Adrenal gland (tissue), 12 donors: ENCODE data around the gene APH1B. TPM values are rescaled to one million over a fixed set of nuclear protein-coding genes. Genes with fewer than 3 reads are reported as not detected.

ENCODE experiments used
- DNase-seq, 7 donors: peaks; one replicate each; pipeline ENCODE4 v3.0.0-alpha.2; 2019 to 2020
- H3K27ac ChIP-seq, 5 donors: fragments of 200-600 bp; sonication (generic) in 4 of 5; 1 replicate in 3 of 5; 2 replicates in 2 of 5; pipeline versions ENCODE4 v1.5.1 to v1.8.0; 2016 to 2020; ENCODE audit warnings: mild to moderate bottlenecking in 1 of 5
- H3K27me3 ChIP-seq: fragments of 200-600 bp; 2 replicates; pipeline ENCODE4 v1.8.0; 2021
- H3K36me3 ChIP-seq, 2 donors: fragments of 200-600 bp; replicated peaks in 1 of 2; 1 replicate in 1 of 2; 2 replicates in 1 of 2; pipeline versions ENCODE4 v1.5.1 to v1.8.0; 2018 to 2022
- H3K4me1 ChIP-seq, 2 donors: fragments of 200-600 bp; replicated peaks in 1 of 2; 1 replicate in 1 of 2; 2 replicates in 1 of 2; pipeline versions ENCODE4 v1.5.1 to v1.8.0; 2018 to 2021
- H3K4me3 ChIP-seq, 4 donors: fragments of 200-600 bp; sonication (generic) in 3 of 4; one replicate each; pipeline ENCODE4 v1.5.1; 2016 to 2018
- H3K9me3 ChIP-seq, 3 donors: fragments of 200-600 bp; sonication (generic) in 1 of 3; replicated peaks in 1 of 3; 1 replicate in 2 of 3; 2 replicates in 1 of 3; pipeline versions ENCODE4 v1.5.1 to v1.8.0; 2016 to 2021
- CTCF ChIP-seq, 6 experiments: fragments of 450-650 bp in 4 of 6; fragments of 200-600 bp in 2 of 6; sonication (generic) in 1 of 6; IDR thresholded peaks; 1 replicate in 5 of 6; 2 replicates in 1 of 6; pipeline versions ENCODE4 v1.5.1 to v1.8.0; 2016 to 2021; ENCODE audit warnings: antibody characterized with exemption in 6 of 6, mild to moderate bottlenecking in 2 of 6, moderate library complexity in 1 of 6
- POLR2A ChIP-seq, 2 donors: fragments of 450-650 bp; IDR thresholded peaks; one replicate each; pipeline ENCODE4 v1.6.1; 2017; ENCODE audit warnings: antibody characterized with exemption in 2 of 2, mild to moderate bottlenecking in 2 of 2, moderate library complexity in 1 of 2
- WGBS, 4 donors: extraction: QIAGEN DNeasy Blood & Tissue Kit in 2 of 4; methylation state at CpG; one replicate each; pipeline versions ENCODE4 v1.1.5 to v1.1.7; 2013 to 2017; 5-methylcytosine and 5-hydroxymethylcytosine counted together
- intact Hi-C, 2 donors: fragments of 100-400 bp; cut with DNase I; formaldehyde crosslinking; loops; one replicate each; pipeline versions ENCODE4 v1.14.1 to v1.15.0; 2022 to 2023
- polyA plus RNA-seq, 3 donors: library from polyadenylated mRNA; stranded (reverse); fragments of 200-250 nt in 2 of 3; fragments of 350-450 nt in 1 of 3; fragmentation: Illumina TruSeq in 1 of 3; extraction: RNeasy Lipid Tissue Mini Kit (QIAGEN cat#74804) in 1 of 3; gene quantifications; one replicate each; pipeline ENCODE4 v1.2.3, GENCODE V29; 2013 to 2014
- total RNA-seq, 9 donors: library from RNA; depleted of rRNA in 4 of 9; stranded (reverse); fragments of >200 nt in 4 of 9; fragments of 120-200 nt in 1 of 9; fragmentation: NEBNext Ultra II Directional in 1 of 9; extraction: Animal tissue kit (Norgen Biotek cat#: 25700) in 1 of 9; gene quantifications; one replicate each; pipeline versions ENCODE4 v1.1.0 to v1.2.4, GENCODE V29; 2013 to 2023
- donor health status: healthy with polysubstance abuse.
- donor health status: Bipolar disorder and iron deficiency.
- donor health status: DM: yes; HTN: yes; CAD: no.
- donor health status: DM: no; HTN: no; CAD: no.
- donor health status: DM: no; HTN: no; CAD: no.
- donor health status: DM: yes; HTN: yes; CAD: no.

The APH1B gene
- total and polyA plus RNA-seq, 12 donors, result 8.3 to 50.3 (median 23.1) TPM

- H3K27me3 ChIP-seq, result no peaks in the 10 kb centered on the region
- H3K4me3 ChIP-seq, result no peak overlapping the region
- H3K27ac ChIP-seq, result peak overlapping the region in 4 of 5 donors; percentile 29 to 72 (median 44)
- no peak for TF ChIP-seq CTCF (IDR thresholded peaks at IDR 0.05)
- TF ChIP-seq POLR2A (IDR thresholded peaks at IDR 0.05), result no peak
- 61 to 78% (median 65%) methylated on average over 3 of the region's 3 CpGs for WGBS, 4 donors
- peaks cover 19 to 26% of the 10 kb centered on the region in 2 donors for H3K4me1 ChIP-seq
- H3K9me3 ChIP-seq, result no peaks in the 10 kb centered on the region
- no peak for DNase-seq
- H3K36me3 ChIP-seq, result peaks cover 0 to 4% of the 10 kb centered on the region in 2 donors
- intact Hi-C loops, result no loop called here
These were observed 14.8 kb downstream of the APH1B start for GRCh38 chr15:63292241-63292640.

- 91 to 96% (median 93%) methylated on average over 5 of the region's 5 CpGs for WGBS, 4 donors
- DNase-seq, result no peak
- Histone ChIP-seq H3K9me3 (no peaks in the 10 kb centered on the region), H3K4me3 (no peak overlapping the region), H3K4me1 (peaks cover 19 to 26% of the 10 kb centered on the region in 2 donors), H3K36me3 (peaks cover 0 to under 1% of the 10 kb centered on the region in 2 donors), H3K27me3 (no peaks in the 10 kb centered on the region), H3K27ac (peak overlapping the region in 1 of 5 donors; percentile 72)
- intact Hi-C loops, result no loop called here
- no peak for TF ChIP-seq CTCF (IDR thresholded peaks at IDR 0.05)
- no peak for TF ChIP-seq POLR2A (IDR thresholded peaks at IDR 0.05)
These were observed 15.4 kb downstream of the APH1B start for GRCh38 chr15:63292771-63293170.

DNA sequence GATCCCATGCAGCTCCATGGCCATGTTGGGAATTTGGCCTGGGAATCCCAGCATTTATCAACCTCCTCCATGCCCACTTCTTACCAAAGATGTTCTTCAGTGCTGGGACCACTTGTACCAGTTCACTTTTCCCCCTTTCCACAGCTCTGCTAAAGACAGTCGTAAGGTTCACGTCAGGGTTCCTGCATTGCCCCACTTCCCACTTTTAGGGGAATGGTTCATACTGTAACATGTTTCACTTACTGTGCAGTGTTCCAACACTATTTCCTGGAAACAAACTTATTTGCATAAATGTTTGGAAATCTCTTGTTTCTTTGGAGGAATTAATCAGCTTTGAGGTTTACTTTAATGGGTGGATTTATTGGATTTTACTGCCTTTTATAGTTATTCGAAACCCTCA lies 17.0 kb downstream of the APH1B start:
- Histone ChIP-seq H3K4me3 (no peak overlapping the region), H3K27me3 (no peaks in the 10 kb centered on the region), H3K4me1 (peaks cover 19 to 26% of the 10 kb centered on the region in 2 donors), H3K27ac (no peak overlapping the region), H3K9me3 (no peaks in the 10 kb centered on the region), H3K36me3 (peaks cover 0 to 6% of the 10 kb centered on the region in 2 donors)
- intact Hi-C loops, result no loop called here
- TF ChIP-seq POLR2A (IDR thresholded peaks at IDR 0.05) (no peak), CTCF (IDR thresholded peaks at IDR 0.05) (no peak)
- 75 to 92% (median 87%) methylated on average over 3 of the region's 3 CpGs for WGBS, 4 donors
- DNase-seq, result no peak

GRCh38 chr15:63295341-63295740 lies 17.9 kb downstream of the APH1B start:
- intact Hi-C loops, result loop anchor here in 1 of 2 donors (5.0 kb wide), 1 partner anchor 102 kb away; no protein-coding TSS in a partner anchor
- peaks cover 19 to 26% of the 10 kb centered on the region in 2 donors for H3K4me1 ChIP-seq
- H3K4me3 ChIP-seq, result no peak overlapping the region
- H3K27me3 ChIP-seq, result no peaks in the 10 kb centered on the region
- H3K9me3 ChIP-seq, result no peaks in the 10 kb centered on the region
- TF ChIP-seq CTCF (IDR thresholded peaks at IDR 0.05) (no peak), POLR2A (IDR thresholded peaks at IDR 0.05) (no peak)
- no peak overlapping the region for H3K27ac ChIP-seq
- peaks cover 0 to 6% of the 10 kb centered on the region in 2 donors for H3K36me3 ChIP-seq
- DNase-seq, result no peak
